Measurements from ENCODE around the gene REELD1. TPM values are rescaled to one million over a fixed set of nuclear protein-coding genes. Genes with fewer than 3 reads are reported as not detected.

REELD1 gene
- total RNA-seq, 2 donors from 2014 or later: 0.28 TPM; not detected in 1

DNA sequence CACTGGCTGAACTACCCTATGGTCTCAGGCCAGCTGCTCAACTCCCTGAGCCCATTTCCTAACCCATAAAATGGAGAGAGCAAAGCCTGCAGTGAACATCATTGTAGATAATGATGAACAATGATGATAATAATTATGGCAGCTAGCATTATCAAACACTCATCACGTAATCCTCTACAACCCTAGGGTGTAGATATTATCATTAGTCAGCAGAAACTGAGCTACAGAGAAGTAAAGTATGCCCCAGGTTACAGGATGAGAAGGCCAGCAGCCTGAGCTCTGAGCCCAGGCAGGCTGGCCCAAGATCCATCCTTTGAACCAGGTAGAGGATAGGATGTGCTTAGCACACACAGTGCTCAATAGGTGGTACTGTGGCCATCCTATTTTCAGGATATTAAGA, 43.2 kb downstream of the REELD1 start:
- DNase-seq (ENCODE audit: low spot score): no peak
- intact Hi-C loops (cut with DNase I): no loop called here

DNA sequence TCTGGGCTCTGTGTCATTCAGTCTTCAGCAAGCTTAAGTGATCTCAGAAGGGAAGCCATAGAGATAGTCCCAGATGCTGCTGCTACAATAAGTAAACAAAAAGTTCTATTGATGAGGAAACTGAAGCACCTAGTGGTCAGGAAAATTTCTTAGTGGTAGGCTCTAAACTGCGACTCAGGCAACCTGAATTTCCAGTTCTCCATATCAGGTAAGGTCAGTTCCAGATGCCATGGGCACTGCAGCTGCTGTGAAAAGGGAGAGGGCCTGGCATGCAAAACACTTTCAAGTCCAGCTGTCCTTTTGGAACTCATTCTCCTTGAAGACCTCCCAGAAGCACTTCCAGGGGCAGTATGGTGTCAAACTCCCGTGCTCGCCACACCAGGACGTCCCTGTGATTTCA, 46.2 kb downstream of the REELD1 start:
- DNase-seq (ENCODE audit: low spot score): no peak
- intact Hi-C loops (cut with DNase I): no loop called here

DNA sequence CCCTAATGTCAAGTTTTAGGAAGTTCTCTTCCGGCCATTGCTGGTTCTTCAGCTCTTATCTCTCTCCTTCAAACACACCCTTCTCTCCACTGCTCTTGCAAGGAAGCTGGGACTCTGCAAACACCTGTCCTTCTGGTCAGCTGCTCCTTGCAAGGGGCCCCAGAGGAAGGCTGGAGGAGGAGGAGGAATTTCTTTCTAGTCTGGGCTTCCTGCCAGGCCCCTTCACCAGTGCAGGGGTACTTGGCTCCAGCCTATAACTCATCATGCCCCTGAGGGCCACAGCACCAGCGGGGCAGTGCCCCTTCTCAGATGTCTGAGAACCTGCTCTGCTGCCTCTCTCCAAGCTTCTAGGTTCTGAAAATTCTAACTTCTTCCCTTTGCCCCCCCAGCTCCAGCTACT, 46.7 kb downstream of the REELD1 start:
- DNase-seq (ENCODE audit: low spot score): no peak
- intact Hi-C loops (cut with DNase I): no loop called here

DNA sequence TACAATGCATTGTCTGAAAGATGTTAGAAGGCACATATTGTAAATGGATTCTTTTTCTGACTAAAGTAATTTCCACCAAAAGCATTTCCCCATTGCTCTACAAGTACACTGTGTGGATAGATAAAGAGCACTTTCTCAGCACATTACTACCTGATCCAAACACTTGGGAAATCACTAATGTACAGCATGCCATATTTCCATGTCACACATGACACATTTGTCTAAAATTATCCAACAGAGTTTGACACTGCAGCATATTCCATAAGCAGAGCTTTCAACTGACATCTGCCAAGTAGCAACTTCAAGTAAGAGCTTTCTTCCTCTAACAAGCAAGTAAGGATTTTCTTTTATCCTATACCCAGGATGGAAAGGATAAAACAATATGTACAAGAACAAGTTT, 49.5 kb downstream of the REELD1 start:
- no peak for DNase-seq (ENCODE audit: low spot score)
- intact Hi-C loops (cut with DNase I): no loop called here

DNA sequence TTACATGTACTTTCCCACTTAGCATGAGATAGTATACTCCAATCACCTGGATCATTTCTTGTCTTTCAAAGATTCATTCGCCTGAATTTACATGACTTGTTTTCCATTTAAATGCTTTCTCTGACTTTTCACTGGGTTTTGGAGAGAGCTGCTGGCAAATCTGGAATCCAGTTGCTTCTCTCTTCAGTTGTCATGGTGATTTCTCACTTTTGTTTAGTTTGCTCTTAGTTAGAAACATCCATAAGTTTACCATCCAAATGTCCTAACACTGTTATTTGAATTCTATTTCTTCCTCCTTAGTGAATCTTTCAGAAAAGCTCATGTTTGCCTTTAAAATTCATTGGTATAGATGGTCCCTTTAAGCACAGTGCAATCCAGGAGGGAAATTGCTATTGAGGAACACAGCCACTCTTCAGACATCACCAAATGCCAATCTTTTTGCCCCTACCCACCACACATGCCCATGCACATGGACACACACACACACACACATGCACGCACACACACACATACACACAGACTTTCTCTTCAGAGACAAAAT, 51.7 kb downstream of the REELD1 start:
- intact Hi-C loops (cut with DNase I): no loop called here
- no peak for DNase-seq (ENCODE audit: low spot score)

DNA sequence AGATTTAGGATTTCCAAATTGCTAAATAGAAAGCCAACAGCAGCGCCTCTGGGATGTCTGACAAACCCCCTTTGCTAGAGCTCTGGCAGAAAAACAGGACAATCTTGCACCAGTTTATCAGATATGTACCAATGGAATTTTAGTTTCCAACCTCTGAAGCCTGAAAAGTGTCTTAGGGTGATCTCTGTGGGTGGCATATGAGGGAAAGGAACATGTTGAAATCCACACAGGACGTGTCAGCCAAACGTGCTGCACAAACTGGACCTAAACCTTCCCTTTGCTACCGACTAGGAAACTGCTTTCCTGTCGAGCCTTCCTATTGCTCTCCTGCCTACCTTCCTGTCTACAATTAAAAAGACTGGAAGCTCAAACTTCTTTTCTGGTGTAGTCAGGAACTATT, 53.5 kb downstream of the REELD1 start:
- intact Hi-C loops (cut with DNase I): no loop called here
- DNase-seq (ENCODE audit: low spot score): no peak

DNA sequence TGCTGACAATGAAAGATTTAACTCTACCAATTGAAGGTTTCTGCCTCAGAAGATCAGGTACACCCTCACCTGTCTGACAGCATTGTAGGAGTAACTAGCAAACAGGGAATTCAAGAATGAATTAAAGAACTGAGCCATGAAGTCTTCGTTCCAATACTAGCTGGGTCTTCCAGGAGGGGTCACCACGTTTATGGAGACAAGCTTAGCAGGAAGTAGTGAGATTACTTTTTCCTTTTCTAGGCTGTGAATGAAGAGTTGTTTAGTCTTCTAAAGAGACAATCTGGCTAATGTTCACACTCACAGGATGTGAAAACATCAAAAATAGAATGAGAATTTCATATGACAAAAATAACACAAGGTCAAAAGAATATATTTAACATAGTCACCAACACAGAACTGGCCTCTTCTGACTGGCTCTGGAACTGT, 54.9 kb downstream of the REELD1 start:
- no peak for DNase-seq (ENCODE audit: low spot score)
- intact Hi-C loops (cut with DNase I): no loop called here

DNA sequence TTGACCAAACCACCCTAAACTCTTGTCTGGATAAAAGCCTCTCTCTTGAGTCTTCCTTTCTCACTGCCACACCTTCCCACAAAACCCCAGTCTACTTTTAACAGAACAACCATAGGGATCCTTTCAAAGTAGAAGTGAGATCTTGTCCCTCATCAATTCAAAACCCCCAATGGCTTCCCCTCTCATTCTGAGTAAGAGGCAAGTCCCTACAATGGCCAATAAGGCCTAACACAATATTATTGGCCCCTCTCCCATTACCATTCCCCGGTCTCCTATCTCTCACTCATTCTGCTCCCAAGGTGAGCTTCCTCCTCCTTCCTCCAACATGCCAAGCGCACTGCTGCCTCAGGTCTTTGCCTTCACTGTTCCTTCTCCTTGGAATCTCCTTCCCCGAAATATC, 57.1 kb downstream of the REELD1 start:
- intact Hi-C loops (cut with DNase I): no loop called here
- no peak for DNase-seq (ENCODE audit: low spot score)

DNA sequence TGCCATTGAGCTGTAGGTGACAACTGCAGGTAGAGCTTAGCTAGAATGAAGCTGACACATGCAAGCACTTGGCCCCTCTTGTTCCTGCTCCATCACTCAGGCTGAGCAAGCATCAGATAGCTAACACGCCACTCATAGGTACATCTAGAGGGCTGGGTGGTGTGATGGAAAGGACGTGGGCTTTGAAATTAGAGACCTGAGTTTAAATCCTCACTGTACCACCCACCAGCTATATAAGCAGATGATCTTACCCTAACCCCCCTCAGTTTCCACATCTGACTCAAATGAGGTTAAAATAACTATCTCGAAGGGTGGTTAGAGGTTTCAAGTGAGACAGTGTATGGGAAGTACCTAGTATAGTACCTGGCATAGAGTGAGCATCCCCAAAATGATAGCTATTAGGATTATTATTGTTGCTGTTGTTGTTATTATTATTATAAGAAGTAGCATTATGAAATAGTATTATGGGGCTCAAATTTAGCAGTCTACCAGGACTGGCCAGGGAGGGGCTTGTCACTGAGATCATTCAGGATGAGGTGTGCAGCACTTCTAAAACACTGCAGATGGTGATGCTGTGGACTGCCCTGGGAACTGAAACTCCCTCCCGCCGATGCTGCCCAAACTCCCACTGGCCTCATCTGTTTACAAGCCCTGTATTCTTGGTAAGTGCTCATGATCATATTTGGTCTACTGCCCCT, 59.0 kb downstream of the REELD1 start:
- intact Hi-C loops (cut with DNase I): no loop called here
- DNase-seq (ENCODE audit: low spot score): no peak

DNA sequence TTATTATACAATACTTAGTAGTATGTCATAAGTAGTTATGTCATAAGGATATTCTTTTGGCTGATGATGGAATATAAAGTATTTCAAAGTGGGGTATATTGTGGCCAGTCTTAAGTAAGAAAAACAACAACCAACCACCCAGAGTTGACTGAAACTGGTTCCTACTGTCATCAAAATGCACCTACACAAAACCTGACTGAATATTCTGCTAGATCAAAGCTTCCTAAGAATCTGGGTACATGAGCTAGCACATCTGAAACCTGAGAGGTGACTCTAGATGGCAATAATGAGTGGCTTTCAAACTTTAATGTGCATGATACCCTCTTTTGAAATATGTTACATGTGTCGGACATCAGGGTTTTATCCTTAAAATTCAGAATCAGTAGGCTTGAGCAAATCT, 60.4 kb downstream of the REELD1 start:
- intact Hi-C loops (cut with DNase I): no loop called here
- DNase-seq (ENCODE audit: low spot score): no peak

DNA sequence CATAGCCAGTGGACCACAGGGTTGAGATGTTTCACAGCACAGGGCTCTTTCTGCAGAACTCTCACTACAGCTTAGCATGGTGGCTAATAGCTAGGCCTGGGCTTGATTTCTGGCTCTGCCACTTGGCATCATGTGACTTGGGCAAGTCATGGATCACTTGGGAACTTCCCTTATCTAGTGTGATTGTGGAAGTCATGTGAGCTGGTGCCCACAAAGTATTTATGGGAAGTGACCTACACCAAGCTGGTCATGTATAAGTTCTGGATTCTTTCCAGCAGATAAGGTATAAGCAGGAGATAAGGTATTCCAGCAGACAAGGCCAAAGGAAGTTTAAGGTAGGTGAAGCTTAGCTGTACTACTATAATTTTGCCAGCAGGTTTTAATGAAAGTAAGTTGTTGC, 61.0 kb downstream of the REELD1 start:
- intact Hi-C loops (cut with DNase I): no loop called here

DNA sequence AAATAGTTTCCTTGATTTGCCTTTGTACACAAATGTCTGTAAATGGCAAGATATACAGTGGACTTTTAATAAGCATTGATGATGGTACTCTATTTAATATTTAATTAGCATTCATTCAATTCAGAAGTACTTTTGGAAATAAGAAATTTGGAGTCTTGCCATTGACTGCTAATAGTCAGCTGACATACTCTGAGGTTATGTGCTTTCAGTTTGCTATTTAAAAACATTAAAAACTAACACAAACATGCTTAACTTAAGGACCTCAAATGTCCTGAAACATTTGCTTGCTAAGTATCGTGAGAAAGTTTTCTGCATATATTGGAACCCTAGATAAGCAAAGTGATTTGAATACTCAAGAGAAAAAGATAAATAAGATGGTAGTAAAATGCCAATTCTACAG, 64.6 kb downstream of the REELD1 start:
- intact Hi-C loops (cut with DNase I): no loop called here
- DNase-seq (ENCODE audit: low spot score): no peak

More for the DNA sequence above, 61.0 kb downstream of the REELD1 start:
- DNase-seq (ENCODE audit: low spot score): no peak

Other genes starting within 250 kb of the REELD1 start
- gene LSM6, start 38.8 kb upstream of the REELD1 start, total RNA-seq: 10 to 100 TPM; 16.3 to 25.6 TPM

Measured in posterior vena cava (tissue), 2 donors.